Osteocyte (in vitro differentiated cells): ENCODE results near the gene SEC24C. TPM values are rescaled to one million over a fixed set of nuclear protein-coding genes. Genes with fewer than 3 reads are reported as not detected.
"Not testable (repeated sequence)": the region's sequence is repeated elsewhere in the genome, so short reads cannot be mapped to it uniquely, and the experiment has no call there.

ENCODE experiments used
- DNase-seq: peaks from one replicate; pipeline ENCODE4 v3.0.0; 2021; ENCODE audit warnings: mixed read lengths; ENCODE audit not compliant: unreplicated experiment; ENCODE audit errors: extremely low spot score
- H3K27ac Mint-ChIP-seq: one replicate; pipeline ENCODE4 v1.8.0; 2021; ENCODE audit warnings: mild to moderate bottlenecking, mixed read lengths; ENCODE audit not compliant: unreplicated experiment
- H3K27me3 Mint-ChIP-seq: one replicate; pipeline ENCODE4 v1.8.0; 2021; ENCODE audit warnings: mixed read lengths; ENCODE audit not compliant: unreplicated experiment
- H3K36me3 Mint-ChIP-seq: one replicate; pipeline ENCODE4 v1.8.0; 2021; ENCODE audit warnings: mixed read lengths; ENCODE audit not compliant: unreplicated experiment
- H3K4me1 Mint-ChIP-seq: one replicate; pipeline ENCODE4 v1.8.0; 2021; ENCODE audit warnings: mixed read lengths; ENCODE audit not compliant: unreplicated experiment
- H3K4me3 Mint-ChIP-seq: one replicate; pipeline ENCODE4 v1.8.0; 2021; ENCODE audit warnings: mild to moderate bottlenecking, moderate library complexity, mixed read lengths; ENCODE audit not compliant: unreplicated experiment
- H3K9me3 Mint-ChIP-seq: one replicate; pipeline ENCODE4 v1.8.0; 2021; ENCODE audit warnings: mixed read lengths; ENCODE audit not compliant: unreplicated experiment
- CTCF ChIP-seq: fragments of 200-600 bp; sonication (generic); IDR thresholded peaks from 2 replicates; pipeline ENCODE4 v1.5.0; 2021; ENCODE audit warnings: antibody characterized with exemption, mild to moderate bottlenecking, moderate library complexity
- total RNA-seq: library from RNA; stranded (reverse); gene quantifications from 2 replicates; pipeline ENCODE4 v1.2.1, GENCODE V29; 2021

Gene SEC24C
- total RNA-seq, 1 donor from 2014 or later, result 64.2 TPM

GRCh38 chr10:73734028-73734720 is 10.0 kb upstream of the SEC24C start:
- Mint-ChIP-seq H3K36me3 (peaks cover 3% of the 10 kb centered on the region), H3K4me3 (no peak overlapping the region), H3K27ac (no peak overlapping the region), H3K27me3 (no peaks in the 10 kb centered on the region), H3K4me1 (peaks cover 15% of the 10 kb centered on the region), H3K9me3 (no peaks in the 10 kb centered on the region)
- no peak for TF ChIP-seq CTCF
- DNase-seq, result no peak

- no peak overlapping the region for H3K4me3 Mint-ChIP-seq
- H3K4me1 Mint-ChIP-seq, result peaks cover 10% of the 10 kb centered on the region
- H3K27me3 Mint-ChIP-seq, result no peaks in the 10 kb centered on the region
- DNase-seq, result no peak
- peaks cover 5% of the 10 kb centered on the region for H3K36me3 Mint-ChIP-seq
- TF ChIP-seq CTCF, result no peak
- H3K27ac Mint-ChIP-seq, result peak overlapping the region; percentile 34
- H3K9me3 Mint-ChIP-seq, result no peaks in the 10 kb centered on the region
Observed at GRCh38 chr10:73734796-73735305, 9.3 kb upstream of the SEC24C start.

- not testable (repeated sequence) for H3K9me3 Mint-ChIP-seq, H3K27ac Mint-ChIP-seq, H3K27me3 Mint-ChIP-seq, H3K4me3 Mint-ChIP-seq, H3K36me3 Mint-ChIP-seq
- peak; percentile 64 for DNase-seq
- H3K4me1 Mint-ChIP-seq, result peaks cover 22% of the 10 kb centered on the region
Observed at GRCh38 chr10:73740501-73741254, 3.5 kb upstream of the SEC24C start.

GRCh38 chr10:73742454-73742734 is 1.8 kb upstream of the SEC24C start:
- Mint-ChIP-seq H3K36me3 (peaks cover 5% of the 10 kb centered on the region), H3K4me3 (peak overlapping the region; percentile 99), H3K9me3 (no peaks in the 10 kb centered on the region), H3K27me3 (no peaks in the 10 kb centered on the region), H3K27ac (no peak overlapping the region), H3K4me1 (peaks cover 27% of the 10 kb centered on the region)
- TF ChIP-seq CTCF, result no peak
- DNase-seq, result no peak

GRCh38 chr10:73743327-73743904 is 756 bp upstream of the SEC24C start:
- H3K27ac Mint-ChIP-seq, result peak overlapping the region; percentile 100
- TF ChIP-seq CTCF, result no peak
- no peaks in the 10 kb centered on the region for H3K27me3 Mint-ChIP-seq

More at GRCh38 chr10:73743327-73743904, 756 bp upstream of the SEC24C start:
- no peaks in the 10 kb centered on the region for H3K9me3 Mint-ChIP-seq
- H3K4me3 Mint-ChIP-seq, result peak overlapping the region; percentile 99
- no peak for DNase-seq
- H3K36me3 Mint-ChIP-seq, result peaks cover 5% of the 10 kb centered on the region
- peaks cover 27% of the 10 kb centered on the region for H3K4me1 Mint-ChIP-seq
